CD4-positive, CD25-positive, alpha-beta regulatory T cell (primary cell): ENCODE measurements around the gene TRMT61A. TPM values are rescaled to one million over a fixed set of nuclear protein-coding genes. Genes with fewer than 3 reads are reported as not detected.
"Not testable (repeated sequence)": the region's sequence is repeated elsewhere in the genome, so short reads cannot be mapped to it uniquely, and the experiment has no call there.

Experiments used
- ATAC-seq, 2 donors: fragments of 150-1000 bp; cut with Tn5 transposase; one replicate each; pipeline ENCODE4 v1.10.0; 2021; ENCODE audit warnings: low read depth in 2 of 2, moderate number of reproducible peaks in 2 of 2, moderate library complexity in 1 of 2
- DNase-seq, 3 donors: peaks; one replicate each; pipeline versions ENCODE4 v3.0.0 to v3.0.0-alpha.2; 2012 to 2022; ENCODE audit warnings: mixed read lengths in 1 of 3
- H3K27ac ChIP-seq: one replicate; pipeline ENCODE4 v1.7.0; 2013; ENCODE audit warnings: mild to moderate bottlenecking, low read length; ENCODE audit not compliant: insufficient read depth, poor library complexity, severe bottlenecking
- H3K27me3 ChIP-seq: one replicate; pipeline ENCODE4 v1.7.0; 2013; ENCODE audit warnings: low read length; ENCODE audit not compliant: control insufficient read depth, insufficient read depth
- H3K36me3 ChIP-seq: one replicate; pipeline ENCODE4 v1.7.0; 2013; ENCODE audit warnings: mild to moderate bottlenecking, low read length, moderate library complexity; ENCODE audit not compliant: control insufficient read depth, insufficient read depth
- H3K4me1 ChIP-seq: 2 replicates; pipeline ENCODE4 v1.7.0; 2013; ENCODE audit warnings: mild to moderate bottlenecking, low read length; ENCODE audit not compliant: insufficient read depth, control insufficient read depth, poor library complexity, severe bottlenecking
- H3K4me3 ChIP-seq: one replicate; pipeline ENCODE4 v1.7.0; 2013; ENCODE audit warnings: low read depth, mild to moderate bottlenecking, low read length, moderate library complexity
- H3K9me3 ChIP-seq, 2 experiments: 1 replicate in 1 of 2; 2 replicates in 1 of 2; pipeline ENCODE4 v1.7.0; 2013; ENCODE audit warnings: low read length in 2 of 2, mild to moderate bottlenecking in 1 of 2, moderate library complexity in 1 of 2; ENCODE audit not compliant: control insufficient read depth in 2 of 2
- H3K27ac Mint-ChIP-seq, 3 donors: one replicate each; pipeline ENCODE4 v1.8.0; 2020 to 2022; ENCODE audit warnings: mild to moderate bottlenecking in 3 of 3, mixed read lengths in 3 of 3, moderate library complexity in 2 of 3
- H3K27me3 Mint-ChIP-seq: one replicate; pipeline ENCODE4 v1.8.0; 2022; ENCODE audit warnings: mild to moderate bottlenecking, mixed read lengths
- H3K36me3 Mint-ChIP-seq: one replicate; pipeline ENCODE4 v1.8.0; 2020; ENCODE audit warnings: mixed read lengths
- H3K4me1 Mint-ChIP-seq, 4 donors: one replicate each; pipeline ENCODE4 v1.8.0; 2020 to 2022; ENCODE audit warnings: mixed read lengths in 4 of 4, mild to moderate bottlenecking in 1 of 4
- H3K4me3 Mint-ChIP-seq, 4 donors: one replicate each; pipeline ENCODE4 v1.8.0; 2020 to 2022; ENCODE audit warnings: mild to moderate bottlenecking in 4 of 4, mixed read lengths in 4 of 4, moderate library complexity in 3 of 4
- H3K9me3 Mint-ChIP-seq, 7 donors: one replicate each; pipeline ENCODE4 v1.8.0; 2020 to 2022; ENCODE audit warnings: mixed read lengths in 7 of 7, mild to moderate bottlenecking in 3 of 7, moderate library complexity in 2 of 7
- polyA plus RNA-seq, 4 donors: library from polyadenylated mRNA; unstranded; fragments of 300-500 nt; fragmentation: Illumina TruSeq; gene quantifications; one replicate each; pipeline ENCODE4 v1.2.3, GENCODE V29; 2021
- total RNA-seq: library from RNA; stranded (reverse); gene quantifications from one replicate; pipeline ENCODE4 v1.2.3, GENCODE V29; 2022

The TRMT61A gene
- total and polyA plus RNA-seq, 5 donors from 2014 or later, result 3.7 to 9.7 (median 7.1) TPM

DNA sequence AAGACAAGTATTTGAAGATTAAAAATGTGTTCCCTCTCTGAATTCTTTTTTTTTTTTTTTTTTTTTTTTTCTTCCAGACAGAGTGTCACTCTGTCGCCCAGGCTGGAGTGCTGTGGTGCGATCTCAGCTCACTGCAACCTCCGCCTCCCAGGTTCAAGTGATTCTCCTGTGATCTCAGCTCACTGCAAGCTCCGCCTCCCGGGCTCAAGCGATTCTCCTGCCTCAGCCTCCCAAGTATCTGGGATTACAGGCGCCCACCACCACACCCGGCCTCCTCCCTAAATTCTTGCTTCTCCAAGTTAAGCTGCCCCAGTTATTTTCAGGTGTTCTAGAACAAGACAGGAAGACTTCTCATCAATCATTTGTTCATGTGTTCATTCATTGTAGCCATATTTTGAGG, 16.8 kb upstream of the TRMT61A start:
- DNase-seq, H3K36me3 ChIP-seq, H3K27ac ChIP-seq, H3K9me3 Mint-ChIP-seq, H3K4me1 Mint-ChIP-seq, H3K27me3 Mint-ChIP-seq, ATAC-seq, H3K4me1 ChIP-seq, H3K27me3 ChIP-seq, H3K4me3 ChIP-seq, H3K9me3 ChIP-seq: not testable (repeated sequence)
- Mint-ChIP-seq H3K4me3 (peak overlapping the region in 1 of 4 donors; percentile 35), H3K36me3 (peaks cover 11% of the 10 kb centered on the region), H3K27ac (peak overlapping the region in 1 of 3 donors; percentile 46)

DNA sequence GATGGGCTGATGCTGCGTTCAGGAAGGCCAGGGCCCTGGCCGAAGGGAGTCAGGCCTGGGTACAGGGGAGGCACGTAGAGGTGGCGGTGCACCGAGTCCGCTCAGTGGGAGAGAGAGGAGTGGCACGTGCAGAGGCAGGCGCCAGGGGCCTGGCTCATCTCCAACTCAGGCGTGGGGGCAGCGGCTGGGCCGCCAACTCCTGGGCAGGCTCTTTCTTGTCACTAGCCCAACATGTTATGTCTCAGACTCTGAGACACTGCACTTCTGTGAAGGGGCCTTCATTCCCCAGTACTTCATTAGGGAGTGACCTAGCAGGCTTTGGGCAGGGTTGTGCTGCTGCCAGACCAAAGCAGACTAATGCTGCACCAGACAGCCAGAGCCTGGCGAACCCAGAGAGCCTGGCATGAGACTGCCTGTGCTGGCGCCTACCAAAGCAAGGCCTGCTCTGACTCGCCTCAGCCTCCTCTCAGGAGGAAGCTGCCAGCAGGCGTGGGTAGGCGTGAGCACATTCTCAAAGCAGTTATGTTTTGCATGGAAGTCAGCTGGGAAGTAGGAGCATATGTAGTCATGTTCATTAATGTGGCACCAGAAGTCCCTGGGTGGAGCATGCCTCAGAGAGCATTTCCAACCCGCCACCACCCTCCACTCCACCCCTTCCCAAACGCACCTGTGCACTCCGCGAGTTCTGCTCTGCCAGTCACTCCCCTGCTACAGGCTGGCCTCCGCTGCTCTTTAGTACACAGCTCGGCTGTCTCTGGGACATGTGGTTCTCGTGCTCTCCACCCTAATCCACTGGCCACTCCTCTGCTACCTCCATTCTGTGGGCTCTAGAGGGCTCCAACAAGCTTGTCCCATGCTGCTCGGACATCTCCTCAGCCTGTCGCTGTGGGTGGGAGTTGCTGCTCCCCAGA, 16.0 kb upstream of the TRMT61A start:
- no peaks in the 10 kb centered on the region for H3K27me3 Mint-ChIP-seq
- DNase-seq, result no peak
- Histone ChIP-seq H3K4me3 (no peak overlapping the region), H3K27me3 (no peaks in the 10 kb centered on the region), H3K36me3 (peaks cover under 1% of the 10 kb centered on the region), H3K9me3 (no peaks in the 10 kb centered on the region), H3K27ac (no peak overlapping the region), H3K4me1 (no peaks in the 10 kb centered on the region)
- H3K4me3 Mint-ChIP-seq, result peak overlapping the region in 1 of 4 donors; percentile 35
- ATAC-seq, result no peak
- H3K4me1 Mint-ChIP-seq, result peaks cover 0 to 2% (median 0%) of the 10 kb centered on the region in 4 donors
- no peaks in the 10 kb centered on the region for H3K9me3 Mint-ChIP-seq
- peaks cover 8% of the 10 kb centered on the region for H3K36me3 Mint-ChIP-seq
- H3K27ac Mint-ChIP-seq, result peak overlapping the region in 1 of 3 donors; percentile 46

DNA sequence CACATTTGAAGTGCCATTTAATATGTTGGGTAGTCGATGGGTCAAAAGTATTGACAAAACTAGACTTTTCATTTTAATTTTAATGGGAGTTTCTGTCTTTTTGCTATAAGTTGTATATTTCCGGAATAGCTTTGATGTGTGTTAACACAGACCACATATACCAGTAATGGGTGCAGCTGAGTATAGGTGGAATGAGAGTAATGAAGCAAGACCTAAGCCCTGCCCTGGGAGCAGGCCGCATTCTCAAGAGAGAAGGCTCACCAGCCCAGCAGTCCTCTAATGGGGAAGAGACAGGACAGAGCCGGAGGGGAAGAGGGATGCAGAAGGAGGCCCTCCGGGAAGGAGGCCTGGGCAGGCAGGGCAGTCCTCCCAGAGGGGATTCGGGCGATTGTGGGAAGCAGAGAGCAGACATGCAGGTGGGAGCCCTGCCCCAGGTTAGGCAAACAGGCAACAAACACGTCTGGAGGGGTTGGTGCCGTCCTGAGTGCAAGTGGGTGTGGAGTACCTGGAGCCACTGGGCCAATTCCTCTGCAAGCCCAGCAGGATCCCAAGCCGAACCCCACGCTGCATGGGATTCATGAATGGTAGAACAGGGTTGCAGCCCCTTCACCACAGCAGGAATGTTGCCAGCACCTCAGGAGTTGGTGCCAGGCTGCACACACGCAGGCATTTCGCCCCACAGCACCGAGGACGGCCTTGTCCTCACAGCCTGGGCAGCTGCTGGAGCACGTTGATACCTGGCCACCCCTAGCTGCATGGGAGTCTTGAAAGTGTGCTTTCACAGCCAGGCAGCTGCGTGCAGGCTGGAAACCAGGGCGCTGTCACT, 14.2 kb upstream of the TRMT61A start:
- H3K4me3 ChIP-seq, result no peak overlapping the region
- H3K27me3 ChIP-seq, result no peaks in the 10 kb centered on the region
- H3K36me3 ChIP-seq, result no peaks in the 10 kb centered on the region
- Mint-ChIP-seq H3K4me3 (peak overlapping the region in 1 of 4 donors; percentile 71), H3K27me3 (peaks cover 5% of the 10 kb centered on the region), H3K4me1 (peaks cover 0 to 9% (median 5%) of the 10 kb centered on the region in 4 donors), H3K9me3 (no peaks in the 10 kb centered on the region), H3K27ac (no peak overlapping the region), H3K36me3 (peaks cover 7% of the 10 kb centered on the region)
- DNase-seq (no peak), ATAC-seq (no peak)
- H3K27ac ChIP-seq, result no peak overlapping the region
- no peaks in the 10 kb centered on the region for H3K9me3 ChIP-seq
- no peaks in the 10 kb centered on the region for H3K4me1 ChIP-seq

DNA sequence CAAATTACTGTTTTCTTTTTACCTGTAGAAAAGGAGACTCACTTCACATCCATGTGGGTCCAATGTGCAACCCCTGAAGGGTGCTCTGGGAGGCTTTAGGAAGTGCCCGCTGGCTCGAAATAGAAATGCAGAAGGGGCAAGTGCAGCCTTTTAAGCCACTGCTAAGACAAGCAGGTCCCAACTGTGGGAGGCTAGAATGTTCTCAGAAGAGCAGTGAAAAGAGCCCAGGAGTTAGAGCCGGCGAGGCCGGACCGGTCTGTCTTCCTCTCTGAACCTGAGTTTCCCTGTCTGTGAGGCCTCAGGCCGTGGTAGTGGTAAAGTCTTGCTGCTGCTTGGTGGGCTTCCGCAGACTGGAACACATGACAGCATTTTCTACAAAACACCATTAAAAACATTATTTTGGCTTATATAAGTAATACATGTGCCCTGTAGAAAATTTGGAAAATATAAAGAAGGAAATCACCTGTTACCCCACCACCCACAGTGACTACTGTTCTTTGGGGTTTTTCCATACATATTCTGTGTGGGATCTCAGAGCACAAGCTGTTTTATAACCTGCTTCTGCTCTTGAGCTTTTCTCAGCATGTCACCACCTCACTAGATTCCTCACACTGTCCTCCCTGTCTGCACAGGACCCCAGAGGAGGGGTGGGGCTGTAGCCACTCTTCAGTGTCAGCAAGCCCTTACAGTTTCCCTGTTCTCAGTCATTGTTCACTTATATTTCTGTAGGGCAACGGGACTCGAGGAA, 12.4 kb upstream of the TRMT61A start:
- peak overlapping the region in 1 of 3 donors; percentile 26 for H3K27ac Mint-ChIP-seq

DNA sequence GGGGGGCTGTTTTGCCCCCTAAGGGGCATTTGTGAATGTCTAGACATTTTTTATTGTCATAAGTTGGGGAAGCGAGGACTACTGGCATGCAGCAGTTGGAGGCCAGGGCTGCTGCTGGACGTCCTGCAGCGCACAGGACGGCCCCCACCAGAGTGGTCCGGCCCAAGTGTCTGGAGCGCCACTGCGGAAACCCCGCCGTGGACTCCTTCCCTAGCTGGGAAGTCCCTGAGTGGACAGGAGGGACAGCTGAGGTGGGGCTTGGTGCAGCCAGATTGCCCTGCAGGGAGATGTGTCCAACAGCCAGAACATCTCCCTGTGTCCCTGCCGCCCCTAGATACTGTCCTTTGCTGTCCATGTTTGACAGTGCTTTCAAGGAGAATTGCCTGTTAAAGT, 11.8 kb upstream of the TRMT61A start:
- Mint-ChIP-seq H3K27ac (no peak overlapping the region), H3K9me3 (no peaks in the 10 kb centered on the region), H3K27me3 (peaks cover 5% of the 10 kb centered on the region), H3K36me3 (peaks cover 4% of the 10 kb centered on the region), H3K4me1 (peaks cover 0 to 11% (median 5%) of the 10 kb centered on the region in 4 donors), H3K4me3 (peak overlapping the region in 2 of 4 donors; percentile 38 to 52)
- H3K27ac ChIP-seq, result no peak overlapping the region
- H3K27me3 ChIP-seq, result no peaks in the 10 kb centered on the region
- no peak overlapping the region for H3K4me3 ChIP-seq
- DNase-seq, result no peak
- no peaks in the 10 kb centered on the region for H3K9me3 ChIP-seq
- H3K36me3 ChIP-seq, result no peaks in the 10 kb centered on the region
- ATAC-seq, result no peak
- peaks cover 16% of the 10 kb centered on the region for H3K4me1 ChIP-seq

More for the DNA sequence above, 12.4 kb upstream of the TRMT61A start:
- no peaks in the 10 kb centered on the region for H3K27me3 ChIP-seq
- peaks cover 4% of the 10 kb centered on the region for H3K36me3 Mint-ChIP-seq
- no peaks in the 10 kb centered on the region for H3K9me3 ChIP-seq
- peak overlapping the region in 2 of 4 donors; percentile 10 to 39 for H3K4me3 Mint-ChIP-seq
- H3K27me3 Mint-ChIP-seq, result peaks cover 5% of the 10 kb centered on the region
- ATAC-seq, result no peak
- peaks cover 0 to 11% (median 5%) of the 10 kb centered on the region in 4 donors for H3K4me1 Mint-ChIP-seq
- H3K27ac ChIP-seq, result no peak overlapping the region
- H3K9me3 Mint-ChIP-seq, result no peaks in the 10 kb centered on the region
- H3K36me3 ChIP-seq, result no peaks in the 10 kb centered on the region
- no peak for DNase-seq
- H3K4me3 ChIP-seq, result no peak overlapping the region
- peaks cover 12% of the 10 kb centered on the region for H3K4me1 ChIP-seq

DNA sequence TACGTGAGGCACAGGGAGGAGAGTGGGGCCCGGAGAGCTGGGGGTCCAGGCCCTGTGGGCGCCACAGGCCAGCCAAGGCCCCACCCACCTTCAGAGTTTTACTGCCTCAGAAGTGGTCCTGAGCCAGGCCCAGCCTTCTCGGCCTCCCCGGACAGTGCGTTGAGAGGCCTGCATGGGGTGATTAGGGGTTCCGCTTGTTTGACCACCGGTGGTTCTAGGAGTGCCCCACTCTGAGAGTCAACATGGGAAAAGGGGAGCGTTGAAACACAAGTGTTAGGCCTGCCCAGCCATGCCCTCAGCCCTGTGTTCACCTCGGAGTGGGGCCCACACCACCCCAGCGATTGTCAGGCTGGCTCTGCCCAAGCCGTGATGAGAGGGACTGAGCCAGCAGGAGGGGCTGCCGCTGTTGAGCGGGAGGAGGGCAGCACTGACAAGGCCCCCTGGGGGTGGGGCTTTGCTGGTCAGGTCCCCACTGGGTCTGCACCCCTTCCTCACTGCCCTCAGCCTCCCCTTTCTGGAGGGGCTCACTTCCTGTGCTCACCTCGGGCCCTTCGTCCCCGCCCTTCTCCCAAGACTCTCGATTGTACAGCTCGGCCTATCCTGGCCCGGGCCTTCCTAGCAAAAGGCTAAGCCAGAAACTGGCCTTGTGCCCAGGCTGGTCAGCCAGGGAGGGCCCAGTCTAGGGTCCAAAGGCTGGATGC, 11.1 kb upstream of the TRMT61A start:
- H3K9me3 ChIP-seq, result no peaks in the 10 kb centered on the region
- ATAC-seq, result no peak
- peak overlapping the region in 1 of 4 donors; percentile 38 for H3K4me3 Mint-ChIP-seq
- no peak for DNase-seq
- H3K36me3 Mint-ChIP-seq, result no peaks in the 10 kb centered on the region
- peaks cover 0 to 11% (median 5%) of the 10 kb centered on the region in 4 donors for H3K4me1 Mint-ChIP-seq
- no peak overlapping the region for H3K27ac Mint-ChIP-seq
- no peaks in the 10 kb centered on the region for H3K9me3 Mint-ChIP-seq
- H3K27me3 Mint-ChIP-seq, result peaks cover 5% of the 10 kb centered on the region
- peaks cover 21% of the 10 kb centered on the region for H3K4me1 ChIP-seq
- H3K27me3 ChIP-seq, result no peaks in the 10 kb centered on the region
- no peak overlapping the region for H3K27ac ChIP-seq
- H3K36me3 ChIP-seq, result no peaks in the 10 kb centered on the region
- H3K4me3 ChIP-seq, result no peak overlapping the region
